Kidney epithelial cell (primary cell): Measurements from ENCODE around the gene TAF13. TPM values are rescaled to one million over a fixed set of nuclear protein-coding genes. Genes with fewer than 3 reads are reported as not detected.

Experiments
- DNase-seq: peaks from one replicate; pipeline ENCODE4 v3.0.0-alpha.2; 2010; ENCODE audit warnings: low read depth
- H3K27me3 ChIP-seq: 2 replicates; pipeline ENCODE4 v1.6.0; 2011; ENCODE audit warnings: low read length; ENCODE audit not compliant: control insufficient read depth, insufficient read depth
- H3K36me3 ChIP-seq: 2 replicates; pipeline ENCODE4 v1.5.1; 2011; ENCODE audit warnings: low read length; ENCODE audit not compliant: control insufficient read depth, insufficient read depth
- H3K4me3 ChIP-seq: 2 replicates; pipeline ENCODE4 v1.5.1; 2011; ENCODE audit warnings: low read depth, mild to moderate bottlenecking, control low read depth, low read length
- total RNA-seq: library from RNA; depleted of rRNA; stranded (reverse); fragments of >200 nt; gene quantifications from 2 replicates; pipeline ENCODE4 v1.2.3, GENCODE V29; 2015
- TF ChIP-seq, protein P1 (sequence below): IDR thresholded peaks from 2 replicates; pipeline ENCODE4 v1.5.1; 2011; ENCODE audit warnings: mild to moderate bottlenecking, moderate library complexity, low read length, control low read depth, inconsistent platforms; ENCODE audit not compliant: insufficient read depth, poor library complexity, severe bottlenecking

Gene TAF13
- total RNA-seq, 1 donor from 2014 or later = 55.0 TPM

DNA sequence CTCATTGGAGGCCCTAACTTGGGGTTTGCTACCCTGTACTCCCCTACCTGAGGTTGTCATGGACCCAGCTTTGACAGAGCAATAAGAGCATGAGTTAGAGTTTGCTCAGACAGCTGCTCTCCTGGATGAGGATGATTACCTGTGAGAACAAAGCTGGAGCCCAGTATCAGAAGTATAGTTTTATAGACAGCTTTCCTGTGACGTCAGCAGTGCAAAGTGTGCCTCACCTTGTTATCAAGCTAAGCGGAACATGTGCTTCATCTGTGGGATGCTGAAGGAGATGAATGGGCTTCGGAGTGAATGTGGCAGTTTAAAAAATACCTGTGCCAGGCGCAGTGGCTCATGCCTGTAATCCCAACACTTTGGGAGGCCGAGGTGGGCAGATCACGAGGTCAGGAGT lies 28.5 kb downstream of the TAF13 start:
- no peaks in the 10 kb centered on the region for H3K36me3 ChIP-seq
- DNase-seq = no peak
- H3K4me3 ChIP-seq = no peak overlapping the region
- TF ChIP-seq, protein P1, sequence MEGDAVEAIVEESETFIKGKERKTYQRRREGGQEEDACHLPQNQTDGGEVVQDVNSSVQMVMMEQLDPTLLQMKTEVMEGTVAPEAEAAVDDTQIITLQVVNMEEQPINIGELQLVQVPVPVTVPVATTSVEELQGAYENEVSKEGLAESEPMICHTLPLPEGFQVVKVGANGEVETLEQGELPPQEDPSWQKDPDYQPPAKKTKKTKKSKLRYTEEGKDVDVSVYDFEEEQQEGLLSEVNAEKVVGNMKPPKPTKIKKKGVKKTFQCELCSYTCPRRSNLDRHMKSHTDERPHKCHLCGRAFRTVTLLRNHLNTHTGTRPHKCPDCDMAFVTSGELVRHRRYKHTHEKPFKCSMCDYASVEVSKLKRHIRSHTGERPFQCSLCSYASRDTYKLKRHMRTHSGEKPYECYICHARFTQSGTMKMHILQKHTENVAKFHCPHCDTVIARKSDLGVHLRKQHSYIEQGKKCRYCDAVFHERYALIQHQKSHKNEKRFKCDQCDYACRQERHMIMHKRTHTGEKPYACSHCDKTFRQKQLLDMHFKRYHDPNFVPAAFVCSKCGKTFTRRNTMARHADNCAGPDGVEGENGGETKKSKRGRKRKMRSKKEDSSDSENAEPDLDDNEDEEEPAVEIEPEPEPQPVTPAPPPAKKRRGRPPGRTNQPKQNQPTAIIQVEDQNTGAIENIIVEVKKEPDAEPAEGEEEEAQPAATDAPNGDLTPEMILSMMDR = no peak
- no peaks in the 10 kb centered on the region for H3K27me3 ChIP-seq

DNA sequence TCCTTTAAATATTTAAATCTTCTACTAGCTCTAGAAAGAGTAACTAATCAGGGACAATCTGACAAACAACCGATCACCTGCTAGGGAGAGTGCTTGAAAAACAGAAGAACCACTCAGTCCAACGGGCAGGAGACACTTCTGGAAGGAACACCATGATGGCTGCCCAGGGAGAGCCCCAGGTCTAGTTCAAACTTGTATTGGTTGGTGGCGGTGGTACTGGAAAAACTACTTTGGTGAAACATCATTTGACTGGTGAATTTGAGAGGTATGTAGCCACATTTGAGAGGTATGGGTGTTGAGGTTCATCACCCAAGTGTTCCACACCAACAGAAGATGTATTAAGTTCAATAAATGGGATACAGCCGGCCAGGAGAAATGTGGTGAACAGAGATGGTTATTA lies 29.1 kb downstream of the TAF13 start:
- no peak for DNase-seq
- no peaks in the 10 kb centered on the region for H3K36me3 ChIP-seq
- H3K4me3 ChIP-seq = no peak overlapping the region
- H3K27me3 ChIP-seq = no peaks in the 10 kb centered on the region
- TF ChIP-seq, protein P1 = no peak

DNA sequence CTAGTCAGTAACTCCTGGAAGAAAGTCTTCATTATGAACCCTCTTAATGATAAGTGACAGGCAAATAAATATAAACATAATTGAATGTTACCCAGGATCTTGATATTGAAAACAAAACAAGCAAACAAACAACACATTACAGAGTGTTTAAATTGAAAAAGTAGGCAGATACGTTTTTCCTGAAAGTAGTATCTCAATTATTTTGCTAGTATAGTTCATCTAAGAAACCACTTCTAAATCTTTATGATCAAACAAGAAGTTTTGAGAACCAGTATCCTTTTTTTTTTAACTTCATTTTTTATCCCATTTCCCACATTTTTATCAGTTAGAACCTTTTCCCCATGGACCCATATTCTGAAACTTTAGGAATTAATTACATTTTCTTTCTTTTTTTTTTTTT lies 30.2 kb downstream of the TAF13 start:
- TF ChIP-seq, protein P1 = no peak
- DNase-seq = no peak

DNA sequence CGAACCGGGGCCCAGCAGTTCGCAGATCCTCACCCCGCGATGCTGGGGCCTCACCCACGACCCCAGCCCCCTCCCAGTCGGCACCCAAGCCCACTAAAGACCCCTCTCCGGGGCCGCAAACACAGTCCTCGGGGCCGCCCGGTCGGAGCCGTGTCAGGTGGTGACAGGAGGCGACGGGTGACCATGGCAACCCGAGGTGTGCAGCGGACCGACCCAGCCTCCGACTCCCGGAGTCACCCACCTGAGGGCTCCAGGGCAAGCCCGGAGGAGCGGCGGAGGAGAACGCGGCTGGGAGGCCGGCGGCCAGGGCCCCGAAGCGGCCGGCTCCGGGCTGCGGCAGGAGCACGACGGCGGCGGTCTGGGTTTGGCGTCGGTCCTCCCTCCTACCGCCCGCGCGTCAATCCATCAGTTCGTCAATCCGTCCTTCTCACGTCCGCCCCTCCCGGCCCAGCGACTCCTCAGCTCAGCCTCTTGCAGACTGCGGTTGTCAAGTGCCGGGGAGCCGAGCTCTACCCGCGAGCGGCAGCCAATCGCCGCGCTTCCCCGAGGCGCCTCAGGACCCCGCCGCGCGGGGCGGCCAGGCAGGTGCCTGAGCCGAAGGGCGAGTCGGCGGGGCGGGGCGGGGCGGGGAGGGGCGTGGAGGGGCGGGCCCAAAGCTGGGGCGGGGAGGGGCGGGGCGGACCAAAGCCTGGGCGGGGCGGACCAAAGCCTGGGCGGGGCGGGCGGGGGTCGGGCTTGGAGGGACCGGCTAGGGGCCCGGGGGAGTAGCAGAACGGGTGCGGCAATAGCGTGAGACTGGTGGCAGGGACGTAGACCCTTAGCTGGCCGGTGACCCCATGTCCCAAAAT lies 34.0 kb downstream of the TAF13 start, which contains the start of gene WDR47:
WDR47 (minus strand) TSS at position 482 of the 848 bp plus-strand sequence. CDS start 18,590 bp downstream, outside the sequence.
- peak within 1 kb of the TSS; percentile 90 for H3K4me3 ChIP-seq
- H3K27me3 ChIP-seq = no peaks in the 10 kb centered on the region
- H3K36me3 ChIP-seq = no peaks in the 10 kb centered on the region
- peak; percentile 88 for DNase-seq
- TF ChIP-seq, protein P1 = no peak

More for the DNA sequence above, 30.2 kb downstream of the TAF13 start:
- H3K36me3 ChIP-seq = no peaks in the 10 kb centered on the region
- H3K4me3 ChIP-seq = no peak overlapping the region
- H3K27me3 ChIP-seq = no peaks in the 10 kb centered on the region

DNA sequence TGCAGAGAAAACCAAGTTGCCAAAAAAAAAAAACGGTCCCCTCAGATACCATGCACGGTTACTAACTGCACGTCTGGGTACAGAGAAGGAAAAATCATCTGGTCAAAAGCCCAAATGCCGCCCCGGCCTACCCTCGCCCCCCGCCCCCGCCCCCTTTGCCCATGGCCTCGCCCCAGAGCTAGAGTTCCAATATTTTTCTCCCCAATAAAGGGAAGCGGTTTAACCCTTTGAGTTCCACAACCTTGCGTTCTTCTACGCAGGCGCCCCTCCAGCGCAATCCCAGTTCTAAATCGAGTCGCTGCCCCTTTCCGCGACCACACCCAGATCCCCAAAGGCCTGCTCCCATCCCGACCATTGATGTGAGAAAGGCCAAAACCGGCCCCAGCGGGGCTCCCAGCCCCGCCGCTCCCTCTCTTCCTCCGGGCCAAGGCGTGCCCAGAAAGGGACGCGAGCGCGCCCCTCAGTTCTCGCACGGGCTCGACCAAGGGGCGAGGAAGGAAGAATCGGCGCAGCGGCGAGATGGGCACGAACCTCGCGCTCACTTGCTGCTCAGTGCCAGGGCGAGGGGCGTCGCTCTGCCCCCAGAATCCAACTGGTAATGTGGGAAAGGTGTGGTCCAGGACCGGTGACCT lies 34.7 kb downstream of the TAF13 start:
- no peaks in the 10 kb centered on the region for H3K36me3 ChIP-seq
- H3K4me3 ChIP-seq = peak overlapping the region; percentile 90
- H3K27me3 ChIP-seq = no peaks in the 10 kb centered on the region
- TF ChIP-seq, protein P1 = no peak
- DNase-seq = no peak
